ENCODE measurements around the gene HOXA6.

The HOXA6 gene

DNA sequence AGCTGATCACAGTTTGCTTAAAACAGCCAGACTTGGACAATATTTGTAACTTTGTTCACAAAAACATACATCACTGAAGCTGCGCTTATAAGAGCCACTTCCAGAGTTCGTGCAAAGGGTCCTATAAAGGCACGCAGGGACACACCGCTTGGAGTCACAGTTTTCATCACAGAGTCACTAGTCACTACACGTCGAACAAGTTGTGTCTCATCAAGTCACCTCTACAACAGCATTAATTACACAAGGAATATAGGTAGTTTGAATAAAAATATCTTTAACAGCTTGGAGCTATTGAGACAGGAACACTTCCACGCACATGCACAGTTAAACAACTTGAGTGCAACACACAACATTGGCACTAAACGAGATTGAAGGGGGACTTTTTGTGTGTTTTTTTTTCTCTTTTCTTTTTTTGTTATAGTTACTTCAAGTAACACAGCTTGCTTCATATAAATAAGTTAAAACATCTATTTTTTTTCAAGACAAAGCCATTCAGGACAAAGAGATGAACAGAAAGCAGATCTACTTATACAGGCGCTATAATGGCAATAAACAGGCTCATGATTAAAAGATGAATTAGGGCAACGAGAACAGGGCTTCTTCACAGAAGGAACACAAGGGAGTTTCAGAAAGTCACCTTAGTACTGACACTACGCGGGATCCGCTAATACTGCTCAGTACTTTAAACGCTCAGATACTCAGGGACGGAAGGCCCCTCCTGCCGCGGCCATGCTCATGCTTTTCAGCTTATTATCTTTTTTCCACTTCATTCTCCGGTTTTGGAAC lies 6.2 kb downstream of the HOXA6 start:
- DNase-seq (ENCODE audit: low read depth): no peak
- TF ChIP-seq, protein P1, sequence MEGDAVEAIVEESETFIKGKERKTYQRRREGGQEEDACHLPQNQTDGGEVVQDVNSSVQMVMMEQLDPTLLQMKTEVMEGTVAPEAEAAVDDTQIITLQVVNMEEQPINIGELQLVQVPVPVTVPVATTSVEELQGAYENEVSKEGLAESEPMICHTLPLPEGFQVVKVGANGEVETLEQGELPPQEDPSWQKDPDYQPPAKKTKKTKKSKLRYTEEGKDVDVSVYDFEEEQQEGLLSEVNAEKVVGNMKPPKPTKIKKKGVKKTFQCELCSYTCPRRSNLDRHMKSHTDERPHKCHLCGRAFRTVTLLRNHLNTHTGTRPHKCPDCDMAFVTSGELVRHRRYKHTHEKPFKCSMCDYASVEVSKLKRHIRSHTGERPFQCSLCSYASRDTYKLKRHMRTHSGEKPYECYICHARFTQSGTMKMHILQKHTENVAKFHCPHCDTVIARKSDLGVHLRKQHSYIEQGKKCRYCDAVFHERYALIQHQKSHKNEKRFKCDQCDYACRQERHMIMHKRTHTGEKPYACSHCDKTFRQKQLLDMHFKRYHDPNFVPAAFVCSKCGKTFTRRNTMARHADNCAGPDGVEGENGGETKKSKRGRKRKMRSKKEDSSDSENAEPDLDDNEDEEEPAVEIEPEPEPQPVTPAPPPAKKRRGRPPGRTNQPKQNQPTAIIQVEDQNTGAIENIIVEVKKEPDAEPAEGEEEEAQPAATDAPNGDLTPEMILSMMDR (conservative IDR thresholded peaks at IDR 0.05; ENCODE audit: low read depth, low read length): no peak
- no peak overlapping the region for H3K4me3 ChIP-seq (ENCODE audit: low read length)

DNA sequence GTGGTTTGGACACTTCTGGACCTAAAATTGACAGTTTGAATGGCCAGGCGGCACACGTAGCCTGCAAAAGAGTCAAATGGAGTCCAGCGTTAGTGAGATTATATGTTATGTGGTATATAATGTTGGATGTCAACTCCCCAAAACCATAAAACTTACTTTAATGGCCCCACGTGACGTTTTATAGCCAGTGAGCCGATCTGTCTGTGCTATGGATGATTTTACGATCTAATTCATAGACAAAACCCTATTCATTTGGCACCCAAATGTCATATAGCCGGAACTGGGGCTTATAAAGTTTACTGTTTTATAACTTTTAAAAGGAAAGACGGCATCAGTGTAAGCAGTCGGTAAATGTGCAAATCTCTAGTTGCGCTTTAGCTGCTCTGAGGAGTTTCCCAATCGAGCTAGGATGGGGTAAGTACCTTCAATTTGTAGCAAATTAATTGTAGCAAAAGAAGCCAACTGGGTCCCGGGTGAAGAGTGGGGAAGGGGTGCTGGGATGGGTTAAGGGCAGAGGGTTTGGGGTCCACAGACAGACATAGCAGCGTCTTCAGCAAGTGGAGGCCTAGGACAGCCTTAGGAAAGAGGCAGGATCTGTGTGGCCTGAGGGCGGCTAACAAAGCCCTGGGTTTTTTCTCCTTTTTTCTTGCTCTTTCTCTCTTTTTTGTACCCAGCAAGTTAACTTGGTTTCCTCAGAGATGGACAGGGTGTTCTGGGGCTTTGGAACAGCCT lies 7.3 kb downstream of the HOXA6 start:
- DNase-seq (ENCODE audit: low read depth): no peak
- H3K4me3 ChIP-seq (ENCODE audit: low read length): no peak overlapping the region
- TF ChIP-seq, protein P1 (conservative IDR thresholded peaks at IDR 0.05; ENCODE audit: low read depth, low read length): no peak

DNA sequence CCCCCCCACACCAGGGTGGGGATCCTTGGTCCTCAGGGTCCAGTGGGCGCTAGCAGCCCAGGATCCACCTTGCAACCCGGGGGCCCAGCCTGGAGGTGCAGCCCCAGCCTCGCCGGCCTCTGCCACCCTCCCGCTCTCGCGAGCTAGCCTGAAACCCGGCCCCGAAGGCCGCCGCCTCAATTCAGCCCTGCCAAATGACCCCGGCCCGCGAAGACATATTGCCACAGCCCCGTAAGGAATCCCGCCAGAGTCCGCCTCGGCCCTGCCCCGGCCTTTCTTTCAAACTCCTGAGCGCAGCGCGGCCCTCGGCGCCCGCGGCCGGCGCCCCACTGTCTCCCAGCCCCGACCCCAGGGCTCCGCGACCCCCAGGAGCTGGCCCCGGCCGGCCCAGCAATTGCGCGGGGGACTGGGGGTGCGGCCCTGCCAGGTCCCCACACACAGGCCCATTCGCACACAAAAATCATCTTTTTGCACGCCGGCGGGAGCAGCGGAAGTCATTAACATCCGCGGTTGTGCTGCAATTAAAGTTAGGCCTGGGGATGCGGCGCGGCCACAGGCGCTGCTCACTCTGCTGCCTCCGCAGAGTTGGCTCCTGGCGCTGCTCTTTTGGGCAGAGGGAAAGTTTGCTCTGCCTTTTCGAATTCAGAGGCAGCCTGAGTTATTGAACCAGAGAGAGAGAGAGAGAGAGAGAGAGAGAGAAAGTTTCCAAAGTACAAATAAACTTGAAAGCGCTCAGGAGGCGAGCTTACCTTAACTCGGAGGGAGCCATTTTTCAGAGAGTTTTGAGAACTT lies 8.0 kb downstream of the HOXA6 start:
- TF ChIP-seq, protein P1 (conservative IDR thresholded peaks at IDR 0.05; ENCODE audit: low read depth, low read length): no peak
- no peak for DNase-seq (ENCODE audit: low read depth)
- no peak overlapping the region for H3K4me3 ChIP-seq (ENCODE audit: low read length)

DNA sequence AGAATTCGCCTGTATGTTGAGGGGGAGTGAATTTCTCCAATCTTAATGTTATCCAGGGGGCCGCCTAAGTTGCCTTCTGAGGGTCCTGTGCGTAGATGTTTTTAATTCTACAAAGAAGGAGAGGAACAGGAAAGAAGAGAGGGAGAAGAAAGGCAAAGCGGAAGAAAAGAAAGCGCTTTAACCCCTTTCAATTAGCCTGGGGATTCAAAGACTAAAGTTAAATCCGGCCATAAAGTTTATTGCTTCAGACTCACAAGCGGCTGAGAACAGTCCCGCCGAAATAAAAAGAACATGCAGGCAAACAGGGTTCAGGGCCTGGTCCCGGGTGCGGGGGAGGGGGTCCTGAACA lies 8.6 kb downstream of the HOXA6 start:
- H3K4me3 ChIP-seq (ENCODE audit: low read length): no peak overlapping the region
- TF ChIP-seq, protein P1 (conservative IDR thresholded peaks at IDR 0.05; ENCODE audit: low read depth, low read length): no peak
- DNase-seq (ENCODE audit: low read depth): no peak

DNA sequence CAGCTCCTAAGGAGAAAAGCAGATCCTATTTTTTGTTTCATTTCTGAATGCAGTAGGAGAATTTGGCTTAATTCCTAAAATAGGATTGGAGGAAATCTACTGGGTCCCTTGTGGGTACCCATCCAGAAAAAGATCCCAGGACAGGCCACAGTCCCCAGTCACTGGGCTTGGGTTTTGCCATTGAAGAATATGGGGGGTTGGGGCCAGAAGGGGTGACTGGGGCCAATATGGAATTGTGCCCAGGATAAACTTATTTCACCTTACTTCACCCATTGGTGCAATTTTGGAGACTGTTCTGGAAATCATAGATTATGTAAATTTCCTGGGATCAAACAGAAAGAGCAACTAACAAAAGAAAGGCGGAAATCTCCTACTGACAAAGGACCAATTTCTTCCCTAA lies 9.1 kb downstream of the HOXA6 start:
- H3K4me3 ChIP-seq (ENCODE audit: low read length): no peak overlapping the region
- TF ChIP-seq, protein P1 (conservative IDR thresholded peaks at IDR 0.05; ENCODE audit: low read depth, low read length): no peak
- no peak for DNase-seq (ENCODE audit: low read depth)

DNA sequence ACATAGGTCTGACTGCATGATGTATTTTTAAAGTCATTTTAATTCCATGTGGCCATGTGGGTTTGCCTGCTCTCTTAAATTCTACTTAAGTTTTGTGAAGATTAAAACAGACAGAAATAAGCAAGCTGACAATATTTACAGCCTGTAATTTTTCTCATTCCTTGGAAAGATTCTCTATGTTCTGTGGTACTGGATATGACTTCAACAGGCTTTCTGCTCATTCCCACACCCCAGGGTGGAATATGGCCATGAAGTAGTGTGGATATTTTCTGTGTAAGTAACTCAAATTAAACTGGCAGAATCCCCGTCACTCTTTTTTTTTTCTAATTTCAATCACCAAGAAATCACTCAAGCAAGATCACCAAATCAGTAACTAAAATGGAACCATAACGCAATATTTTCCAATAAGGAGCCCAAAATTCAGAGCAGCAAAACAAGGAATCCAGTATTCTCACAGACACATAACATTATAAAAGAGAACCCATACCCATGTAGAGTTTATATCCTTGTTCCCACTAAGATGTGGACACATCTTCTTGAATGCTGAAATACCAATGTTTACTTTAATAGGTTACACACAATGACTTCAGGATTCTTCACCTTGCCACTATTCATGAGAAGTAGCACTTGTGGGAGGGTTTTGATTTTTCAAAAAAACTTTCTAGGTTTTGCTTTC lies 9.8 kb downstream of the HOXA6 start:
- DNase-seq (ENCODE audit: low read depth): no peak
- TF ChIP-seq, protein P1 (conservative IDR thresholded peaks at IDR 0.05; ENCODE audit: low read depth, low read length): no peak
- H3K4me3 ChIP-seq (ENCODE audit: low read length): no peak overlapping the region

All from retinal pigment epithelial cell (primary cell).